Measurements from ENCODE around the gene MEIS2. TPM values are rescaled to one million over a fixed set of nuclear protein-coding genes. Genes with fewer than 3 reads are reported as not detected.
A peak's percentile ranks its signal among the peaks of the same experiment; 100 is the strongest.

Gene MEIS2
- total and polyA plus RNA-seq, 12 donors = 36.2 to 139 (median 74.8) TPM

DNA sequence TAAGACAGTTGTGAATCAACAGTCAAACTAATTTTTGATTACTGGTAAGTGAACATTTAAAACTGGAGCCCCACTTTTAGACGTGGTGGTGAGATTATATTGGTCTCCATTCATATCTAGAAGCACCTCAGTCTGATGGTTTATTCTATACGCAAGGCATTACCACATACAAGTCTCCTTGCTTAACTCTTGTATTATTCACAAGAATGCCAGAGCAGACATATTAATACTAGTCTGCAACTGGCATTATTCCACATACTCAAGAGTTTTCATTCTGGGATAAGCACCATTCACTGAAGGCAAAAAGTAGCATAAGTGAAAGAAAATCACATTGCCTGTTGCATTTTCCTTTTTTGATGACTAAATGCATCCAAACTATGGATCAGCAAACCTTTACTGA is 36.9 kb upstream of the MEIS2 start:
- no peaks in the 10 kb centered on the region for H3K36me3 ChIP-seq (replicated peaks in 1 of 2)
- TF ChIP-seq, protein P1, sequence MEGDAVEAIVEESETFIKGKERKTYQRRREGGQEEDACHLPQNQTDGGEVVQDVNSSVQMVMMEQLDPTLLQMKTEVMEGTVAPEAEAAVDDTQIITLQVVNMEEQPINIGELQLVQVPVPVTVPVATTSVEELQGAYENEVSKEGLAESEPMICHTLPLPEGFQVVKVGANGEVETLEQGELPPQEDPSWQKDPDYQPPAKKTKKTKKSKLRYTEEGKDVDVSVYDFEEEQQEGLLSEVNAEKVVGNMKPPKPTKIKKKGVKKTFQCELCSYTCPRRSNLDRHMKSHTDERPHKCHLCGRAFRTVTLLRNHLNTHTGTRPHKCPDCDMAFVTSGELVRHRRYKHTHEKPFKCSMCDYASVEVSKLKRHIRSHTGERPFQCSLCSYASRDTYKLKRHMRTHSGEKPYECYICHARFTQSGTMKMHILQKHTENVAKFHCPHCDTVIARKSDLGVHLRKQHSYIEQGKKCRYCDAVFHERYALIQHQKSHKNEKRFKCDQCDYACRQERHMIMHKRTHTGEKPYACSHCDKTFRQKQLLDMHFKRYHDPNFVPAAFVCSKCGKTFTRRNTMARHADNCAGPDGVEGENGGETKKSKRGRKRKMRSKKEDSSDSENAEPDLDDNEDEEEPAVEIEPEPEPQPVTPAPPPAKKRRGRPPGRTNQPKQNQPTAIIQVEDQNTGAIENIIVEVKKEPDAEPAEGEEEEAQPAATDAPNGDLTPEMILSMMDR (IDR thresholded peaks at IDR 0.05) = no peak
- TF ChIP-seq POLR2A (IDR thresholded peaks at IDR 0.05) = no peak
- H3K4me1 ChIP-seq (replicated peaks in 1 of 2) = peaks cover 0 to 19% of the 10 kb centered on the region in 2 donors
- peak overlapping the region in 1 of 5 donors; percentile 1 for H3K27ac ChIP-seq
- intact Hi-C loops (cut with DNase I) = loop anchor here in 1 of 2 donors (10.0 kb wide), 1 partner anchor 252 kb away; no protein-coding TSS in a partner anchor
- no peaks in the 10 kb centered on the region for H3K9me3 ChIP-seq (replicated peaks in 1 of 3)
- H3K27me3 ChIP-seq = no peaks in the 10 kb centered on the region
- WGBS, 4 donors = 52 to 74% (median 60%) methylated on average over 2 of the region's 2 CpGs
- no peak overlapping the region for H3K4me3 ChIP-seq
- no peak for DNase-seq

DNA sequence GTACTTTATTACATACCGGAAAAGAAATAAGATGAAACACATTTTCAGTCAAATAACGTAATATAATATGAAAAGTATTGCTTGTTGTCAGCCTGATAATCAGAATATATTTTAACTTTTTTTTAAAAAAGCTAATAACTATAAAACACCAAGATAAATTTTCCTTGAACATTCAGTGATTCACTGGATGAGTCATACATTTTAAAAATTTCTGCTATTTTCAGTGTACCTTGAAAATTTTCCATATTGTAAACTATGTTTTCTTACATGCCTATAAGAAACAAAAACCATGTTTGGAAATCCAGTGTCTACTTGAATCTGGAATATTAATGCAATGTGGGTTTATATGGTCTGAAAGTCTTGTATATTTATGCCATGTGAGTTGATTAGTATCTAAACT is 36.3 kb upstream of the MEIS2 start:
- DNase-seq = no peak
- no peaks in the 10 kb centered on the region for H3K36me3 ChIP-seq (replicated peaks in 1 of 2)
- WGBS, 4 donors = 48 to 65% (median 60%) methylated on average over 2 of the region's 2 CpGs
- no peak overlapping the region for H3K4me3 ChIP-seq
- no peak for TF ChIP-seq POLR2A (IDR thresholded peaks at IDR 0.05)
- TF ChIP-seq, protein P1 (IDR thresholded peaks at IDR 0.05) = no peak
- H3K9me3 ChIP-seq (replicated peaks in 1 of 3) = no peaks in the 10 kb centered on the region
- H3K27ac ChIP-seq = peak overlapping the region in 1 of 5 donors; percentile 1
- peaks cover 0 to 19% of the 10 kb centered on the region in 2 donors for H3K4me1 ChIP-seq (replicated peaks in 1 of 2)
- intact Hi-C loops (cut with DNase I) = loop anchor here in 1 of 2 donors (10.0 kb wide), 1 partner anchor 252 kb away; no protein-coding TSS in a partner anchor
- no peaks in the 10 kb centered on the region for H3K27me3 ChIP-seq

DNA sequence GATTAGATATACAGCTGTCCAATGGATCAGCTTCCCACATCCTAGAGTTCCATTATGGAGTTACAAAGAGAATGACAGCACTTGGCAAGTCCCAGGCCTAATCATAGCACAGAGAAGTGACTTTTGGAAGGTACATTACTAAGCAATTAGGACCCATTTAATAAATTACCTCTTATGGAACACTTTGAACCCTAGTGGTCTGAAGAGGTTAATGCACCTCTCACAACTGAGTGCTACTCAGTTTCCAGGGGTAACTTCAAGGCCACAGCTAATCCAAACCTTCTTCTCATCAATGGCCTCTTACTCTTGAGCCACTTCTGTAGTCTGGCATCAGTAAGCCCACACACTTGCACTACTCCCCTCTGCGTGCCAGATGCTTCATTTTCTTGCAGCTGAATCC is 34.9 kb upstream of the MEIS2 start:
- peaks cover 0 to 19% of the 10 kb centered on the region in 2 donors for H3K4me1 ChIP-seq (replicated peaks in 1 of 2)
- 77 to 95% (median 89%) methylated on average over 1 of the region's 1 CpG for WGBS, 4 donors
- no peak overlapping the region for H3K4me3 ChIP-seq
- TF ChIP-seq POLR2A (IDR thresholded peaks at IDR 0.05) = no peak
- H3K27me3 ChIP-seq = no peaks in the 10 kb centered on the region
- intact Hi-C loops (cut with DNase I) = loop anchor here in 1 of 2 donors (10.0 kb wide), 1 partner anchor 250 kb away; no protein-coding TSS in a partner anchor
- no peak overlapping the region for H3K27ac ChIP-seq
- no peaks in the 10 kb centered on the region for H3K36me3 ChIP-seq (replicated peaks in 1 of 2)
- no peak for DNase-seq
- H3K9me3 ChIP-seq (replicated peaks in 1 of 3) = no peaks in the 10 kb centered on the region

DNA sequence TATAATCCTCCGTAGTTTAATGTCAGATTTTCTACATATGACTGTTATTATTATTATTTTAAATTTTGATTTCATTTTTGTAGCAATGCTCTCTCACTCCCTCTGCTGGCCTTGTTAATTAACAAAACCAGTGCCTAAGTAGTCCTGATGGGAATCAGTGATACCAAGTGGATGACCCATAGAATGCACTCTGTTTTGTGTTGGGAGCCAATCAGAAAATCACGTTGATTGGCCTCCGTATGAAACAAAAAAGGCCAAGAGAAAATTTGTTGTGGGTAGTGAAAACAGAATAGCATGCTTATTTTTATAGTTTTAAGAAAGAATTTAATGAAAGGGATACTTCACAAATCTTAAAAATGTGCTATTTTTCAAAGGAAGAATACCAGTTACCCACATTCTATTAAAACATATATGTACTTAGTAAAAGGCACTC is 34.4 kb upstream of the MEIS2 start:
- no peaks in the 10 kb centered on the region for H3K9me3 ChIP-seq (replicated peaks in 1 of 3)
- H3K4me3 ChIP-seq = no peak overlapping the region
- intact Hi-C loops (cut with DNase I) = loop anchor here in 1 of 2 donors (10.0 kb wide), 1 partner anchor 250 kb away; no protein-coding TSS in a partner anchor
- DNase-seq = peak in 4 of 7 donors; percentile 15 to 47 (median 41)
- WGBS, 4 donors = 28 to 37% (median 35%) methylated on average over 3 of the region's 3 CpGs
- no peak overlapping the region for H3K27ac ChIP-seq
- H3K4me1 ChIP-seq (replicated peaks in 1 of 2) = peaks cover 0 to 19% of the 10 kb centered on the region in 2 donors
- TF ChIP-seq POLR2A (IDR thresholded peaks at IDR 0.05) = no peak
- TF ChIP-seq, protein P1 (IDR thresholded peaks at IDR 0.05) = peak; percentile 66 to 86 (median 80)
- H3K36me3 ChIP-seq (replicated peaks in 1 of 2) = no peaks in the 10 kb centered on the region
- H3K27me3 ChIP-seq = no peaks in the 10 kb centered on the region

DNA sequence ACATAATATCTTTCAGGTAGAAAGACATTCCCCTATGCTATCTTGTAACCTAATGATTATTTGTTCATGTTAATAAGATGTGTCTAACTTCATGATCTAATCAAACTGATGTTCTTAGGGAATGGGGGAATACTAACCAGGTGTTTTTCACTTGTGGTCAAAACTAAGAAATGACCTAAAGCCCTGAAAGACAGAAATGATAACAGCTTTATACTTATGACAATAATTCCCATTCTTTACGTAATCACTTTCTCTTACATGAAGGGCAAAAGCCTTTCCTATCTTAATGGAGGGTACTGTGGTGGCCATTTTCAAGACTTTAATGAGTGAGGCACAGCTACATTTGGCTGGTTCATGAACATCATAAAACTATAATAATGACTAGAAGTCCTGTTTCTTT is 33.9 kb upstream of the MEIS2 start:
- no peak for DNase-seq
- H3K27me3 ChIP-seq = no peaks in the 10 kb centered on the region
- 68 to 89% (median 76%) methylated on average over 1 of the region's 1 CpG for WGBS, 4 donors
- H3K27ac ChIP-seq = peak overlapping the region in 2 of 5 donors; percentile 28 to 33
- intact Hi-C loops (cut with DNase I) = loop anchor here in 1 of 2 donors (10.0 kb wide), 1 partner anchor 249 kb away; no protein-coding TSS in a partner anchor
- no peak overlapping the region for H3K4me3 ChIP-seq
- no peaks in the 10 kb centered on the region for H3K36me3 ChIP-seq (replicated peaks in 1 of 2)
- TF ChIP-seq, protein P1 (IDR thresholded peaks at IDR 0.05) = no peak
- no peak for TF ChIP-seq POLR2A (IDR thresholded peaks at IDR 0.05)
- H3K4me1 ChIP-seq (replicated peaks in 1 of 2) = peaks cover 0 to 19% of the 10 kb centered on the region in 2 donors
- H3K9me3 ChIP-seq (replicated peaks in 1 of 3) = no peaks in the 10 kb centered on the region

All from adrenal gland (tissue), 12 donors.